Measurements from ENCODE around the gene TENM4.

GRCh38 chr11:79333355-79333754 is 107.5 kb downstream of the TENM4 start:
- TF ChIP-seq SREBF2 (IDR thresholded peaks at IDR 0.05) (no peak), BHLHE40 (IDR thresholded peaks at IDR 0.05; ENCODE audit: low read depth, low read length) (no peak), CTCF (IDR thresholded peaks at IDR 0.05) (no peak), POLR2A (IDR thresholded peaks at IDR 0.05; ENCODE audit: low read length) (no peak), CBX2 (IDR thresholded peaks at IDR 0.05; ENCODE audit: borderline replicate concordance, low read depth) (no peak), CEBPB (IDR thresholded peaks at IDR 0.05) (no peak), RFX5 (IDR thresholded peaks at IDR 0.05) (no peak), REST (IDR thresholded peaks at IDR 0.05) (no peak), EP300 (IDR thresholded peaks at IDR 0.05) (no peak), RAD21 (conservative IDR thresholded peaks at IDR 0.05 in 1 of 2, IDR thresholded peaks at IDR 0.05 in 1 of 2) (no peak), JUN (IDR thresholded peaks at IDR 0.05) (no peak), FOSB (CRISPR knock-in tag; IDR thresholded peaks at IDR 0.05) (no peak), USF2 (IDR thresholded peaks at IDR 0.05) (no peak), ESRRA (IDR thresholded peaks at IDR 0.05; ENCODE audit: borderline replicate concordance, low read length) (no peak)
